Endothelial cell of umbilical vein (primary cell): ENCODE data around the gene PCDHGB2. TPM values are rescaled to one million over a fixed set of nuclear protein-coding genes. Genes with fewer than 3 reads are reported as not detected.

Source experiments
- BruUV-seq: library from RNA; stranded (reverse); fragments of 400-500 nt; replicated peaks from 2 replicates; lab custom pipeline; 2021; lab: Mats Ljungman, UMichigan
- CTCF ChIA-PET: fragments of 300-600, 350-600 bp; sonication (Branson Sonifier 250); formaldehyde crosslinking; loops from one replicate; lab custom pipeline; 2021; ENCODE audit warnings: antibody characterized with exemption, inconsistent platforms; lab: Charles Lee
- POLR2A ChIA-PET: fragments of 300-600, 350-600 bp; sonication (Branson Sonifier 250); formaldehyde crosslinking; loops from one replicate; lab custom pipeline; 2021; ENCODE audit warnings: antibody characterized with exemption, inconsistent platforms; lab: Charles Lee
- DNase-seq: peaks from one replicate; pipeline ENCODE4 v3.0.0-alpha.2; 2011; ENCODE audit warnings: low read depth, low spot score
- FAIRE-seq: peaks from 2 replicates; lab custom pipeline; 2011; peaks lifted over from hg19 to GRCh38; lab: Jason Lieb, UNC
- H2AFZ ChIP-seq: 2 replicates; pipeline ENCODE4 v1.6.0; 2012; ENCODE audit warnings: low read depth, low read length, control low read depth, inconsistent platforms
- H3K27ac ChIP-seq: 2 replicates; pipeline ENCODE4 v1.5.1; 2011; ENCODE audit warnings: low read depth, mild to moderate bottlenecking, control low read depth, low read length, moderate library complexity; ENCODE audit not compliant: insufficient read depth
- H3K27me3 ChIP-seq, 2 experiments: 2 replicates each; pipeline versions ENCODE4 v1.6.0 to v1.6.1; 2011; ENCODE audit warnings: low read length in 2 of 2, mixed read lengths in 1 of 2; ENCODE audit not compliant: control insufficient read depth in 2 of 2, insufficient read depth in 2 of 2
- H3K36me3 ChIP-seq, 2 experiments: 2 replicates in 1 of 2; 3 replicates in 1 of 2; pipeline ENCODE4 v1.5.1; 2011; ENCODE audit warnings: low read length in 2 of 2, mild to moderate bottlenecking in 1 of 2, moderate library complexity in 1 of 2; ENCODE audit not compliant: control insufficient read depth in 2 of 2, insufficient read depth in 2 of 2; ENCODE audit errors: extremely low read depth in 1 of 2
- H3K4me1 ChIP-seq: 3 replicates; pipeline ENCODE4 v1.5.1; 2011; ENCODE audit warnings: mild to moderate bottlenecking, low read length; ENCODE audit not compliant: control insufficient read depth, insufficient read depth; ENCODE audit errors: extremely low read depth
- H3K4me2 ChIP-seq: 2 replicates; pipeline ENCODE4 v1.6.1; 2011; ENCODE audit warnings: low read length, control low read depth, mixed read lengths; ENCODE audit not compliant: insufficient read depth
- H3K4me3 ChIP-seq, 3 experiments: fragments of 200-600 bp in 1 of 3; sonication (generic), shearing (Covaris generic) in 1 of 3; replicated peaks in 1 of 3; 2 replicates each; pipeline ENCODE4 v1.5.1; 2011 to 2016; ENCODE audit warnings: control low read depth in 3 of 3, low read length in 3 of 3, mild to moderate bottlenecking in 2 of 3, inconsistent platforms in 1 of 3, low read depth in 1 of 3, moderate library complexity in 1 of 3; ENCODE audit not compliant: insufficient read depth in 1 of 3
- H3K79me2 ChIP-seq: 2 replicates; pipeline ENCODE4 v1.6.0; 2012; ENCODE audit warnings: low read length, inconsistent platforms; ENCODE audit not compliant: control insufficient read depth, insufficient read depth
- H3K9ac ChIP-seq: replicated peaks from 2 replicates; pipeline ENCODE3; 2011; ENCODE audit warnings: low read length, control low read depth; ENCODE audit not compliant: insufficient read depth; ENCODE audit errors: extremely low read depth
- H3K9me1 ChIP-seq: replicated peaks from 3 replicates; pipeline ENCODE4 v1.6.0; 2011; ENCODE audit warnings: mild to moderate bottlenecking, low read length; ENCODE audit not compliant: control insufficient read depth, insufficient read depth; ENCODE audit errors: extremely low read depth
- H3K9me3 ChIP-seq: replicated peaks from 2 replicates; pipeline ENCODE4 v1.5.1; 2012; ENCODE audit warnings: low read length, inconsistent platforms; ENCODE audit not compliant: control insufficient read depth, insufficient read depth
- H4K20me1 ChIP-seq: replicated peaks from 2 replicates; pipeline ENCODE3; 2011; ENCODE audit warnings: mild to moderate bottlenecking, low read length; ENCODE audit not compliant: control insufficient read depth, insufficient read depth; ENCODE audit errors: extremely low read depth
- EZH2 ChIP-seq: IDR thresholded peaks from 2 replicates; pipeline ENCODE4 v1.6.1; 2012; ENCODE audit warnings: borderline replicate concordance, low read depth, mild to moderate bottlenecking, moderate library complexity, low read length, inconsistent platforms; ENCODE audit not compliant: severe bottlenecking
- FOS ChIP-seq: IDR thresholded peaks from 2 replicates; pipeline ENCODE4 v1.6.1; 2011; ENCODE audit warnings: mild to moderate bottlenecking, low read length, moderate library complexity, borderline replicate concordance; ENCODE audit not compliant: insufficient read depth
- GATA2 ChIP-seq: IDR thresholded peaks from 2 replicates; pipeline ENCODE4 v1.7.0; 2011; ENCODE audit warnings: low read depth, mild to moderate bottlenecking, moderate library complexity, mixed read lengths, low read length; ENCODE audit not compliant: insufficient read length, insufficient read depth
- JUN ChIP-seq: IDR thresholded peaks from 2 replicates; pipeline ENCODE4 v1.6.1; 2011; ENCODE audit warnings: borderline replicate concordance, low read depth; ENCODE audit not compliant: insufficient read length, insufficient read depth
- MYC ChIP-seq: IDR thresholded peaks from one replicate; pipeline ENCODE4 v1.6.1; 2011; ENCODE audit warnings: mild to moderate bottlenecking, low read depth, low read length
- POLR2A ChIP-seq: IDR thresholded peaks from 2 replicates; pipeline ENCODE4 v1.6.1; 2012; ENCODE audit warnings: low read depth, mild to moderate bottlenecking, control low read depth, low read length
- POLR2AphosphoS5 ChIP-seq: IDR thresholded peaks from 2 replicates; pipeline ENCODE4 v1.6.1; 2012; ENCODE audit warnings: low read depth, mild to moderate bottlenecking, control low read depth, low read length, moderate library complexity; ENCODE audit not compliant: insufficient read depth
- dilution Hi-C: fragments of 300-500 bp; cut with MboI; formaldehyde crosslinking; loops from one replicate; pipeline ENCODE4 v1.15.0; 2019; ENCODE audit warnings: low sequenced_read_pairs; ENCODE audit not compliant: extremely low pct_ligation_motif_present
- intact Hi-C: fragments of 100-400 bp; cut with micrococcal nuclease; formaldehyde crosslinking; loops from one replicate; pipeline ENCODE4 v1.10.0; 2022
- polyA plus RNA-seq, 4 experiments: library from polyadenylated mRNA; depleted of rRNA in 3 of 4; stranded (reverse) in 3 of 4; unstranded in 1 of 4; fragments of >200 nt; gene quantifications; 2 replicates each; pipeline versions ENCODE4 v1.2.1 to v1.2.3, GENCODE V29; 2011 to 2012; ENCODE audit warnings: missing spikeins in 1 of 4
- total RNA-seq: library from RNA; stranded (reverse); gene quantifications from 2 replicates; pipeline ENCODE4 v1.2.3, GENCODE V29; 2021
- TF ChIP-seq, protein P1 (sequence below): IDR thresholded peaks from 2 replicates; pipeline ENCODE4 v1.6.1; 2011; ENCODE audit not compliant: insufficient read depth, insufficient read length
- TF ChIP-seq, protein P2 (sequence below), 2 donors: IDR thresholded peaks; 1 replicate in 1 of 2; 2 replicates in 1 of 2; pipeline ENCODE4 v1.5.1; 2011; ENCODE audit warnings: low read length in 2 of 2, mild to moderate bottlenecking in 2 of 2, moderate library complexity in 2 of 2, control low read depth in 1 of 2, inconsistent platforms in 1 of 2, low read depth in 1 of 2; ENCODE audit not compliant: insufficient read depth in 1 of 2; ENCODE audit errors: extremely low read depth in 1 of 2

Gene PCDHGB2
- total and polyA plus RNA-seq, 2 donors (not counting 3 experiments of a cell fraction or from before 2014, with no cell fraction given), result 1.1 to 2.9 TPM

DNA sequence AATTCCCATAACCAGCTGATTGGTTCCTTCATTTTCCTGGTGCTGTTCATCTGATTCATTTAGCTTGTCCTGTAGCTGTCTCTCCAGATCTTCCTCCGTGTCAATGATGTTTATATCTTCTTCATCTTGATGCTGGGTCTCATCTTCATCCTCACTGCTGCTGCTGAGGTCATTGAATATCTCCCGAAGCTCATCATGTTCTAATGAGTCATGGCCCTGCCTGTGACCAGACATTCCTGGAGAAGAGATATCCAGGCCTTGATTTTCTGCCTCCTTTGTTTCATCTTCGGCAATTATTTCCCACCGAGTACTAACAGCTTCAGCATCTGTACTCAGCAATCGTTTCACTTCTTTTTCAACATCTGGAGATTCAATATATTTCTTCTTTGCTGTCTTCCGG lies 40.6 kb upstream of the PCDHGB2 start:
- Histone ChIP-seq H3K27ac (no peak overlapping the region), H4K20me1 (peaks cover 9% of the 10 kb centered on the region), H3K9me3 (peaks cover 15% of the 10 kb centered on the region), H3K36me3 (peaks cover 0 to 11% of the 10 kb centered on the region in 2 experiments), H3K4me1 (no peaks in the 10 kb centered on the region), H2AFZ (no peak overlapping the region), H3K4me2 (peak overlapping the region; percentile 60), H3K4me3 (no peak overlapping the region), H3K9me1 (no peaks in the 10 kb centered on the region), H3K79me2 (peaks cover 24% of the 10 kb centered on the region), H3K9ac (no peak overlapping the region), H3K27me3 (no peaks in the 10 kb centered on the region)
- TF ChIP-seq JUN (no peak), MYC (no peak), FOS (no peak), POLR2AphosphoS5 (no peak), POLR2A (no peak), GATA2 (no peak), EZH2 (no peak)
- TF ChIP-seq, protein P1, sequence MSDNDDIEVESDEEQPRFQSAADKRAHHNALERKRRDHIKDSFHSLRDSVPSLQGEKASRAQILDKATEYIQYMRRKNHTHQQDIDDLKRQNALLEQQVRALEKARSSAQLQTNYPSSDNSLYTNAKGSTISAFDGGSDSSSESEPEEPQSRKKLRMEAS, result no peak
- TF ChIP-seq, protein P2, sequence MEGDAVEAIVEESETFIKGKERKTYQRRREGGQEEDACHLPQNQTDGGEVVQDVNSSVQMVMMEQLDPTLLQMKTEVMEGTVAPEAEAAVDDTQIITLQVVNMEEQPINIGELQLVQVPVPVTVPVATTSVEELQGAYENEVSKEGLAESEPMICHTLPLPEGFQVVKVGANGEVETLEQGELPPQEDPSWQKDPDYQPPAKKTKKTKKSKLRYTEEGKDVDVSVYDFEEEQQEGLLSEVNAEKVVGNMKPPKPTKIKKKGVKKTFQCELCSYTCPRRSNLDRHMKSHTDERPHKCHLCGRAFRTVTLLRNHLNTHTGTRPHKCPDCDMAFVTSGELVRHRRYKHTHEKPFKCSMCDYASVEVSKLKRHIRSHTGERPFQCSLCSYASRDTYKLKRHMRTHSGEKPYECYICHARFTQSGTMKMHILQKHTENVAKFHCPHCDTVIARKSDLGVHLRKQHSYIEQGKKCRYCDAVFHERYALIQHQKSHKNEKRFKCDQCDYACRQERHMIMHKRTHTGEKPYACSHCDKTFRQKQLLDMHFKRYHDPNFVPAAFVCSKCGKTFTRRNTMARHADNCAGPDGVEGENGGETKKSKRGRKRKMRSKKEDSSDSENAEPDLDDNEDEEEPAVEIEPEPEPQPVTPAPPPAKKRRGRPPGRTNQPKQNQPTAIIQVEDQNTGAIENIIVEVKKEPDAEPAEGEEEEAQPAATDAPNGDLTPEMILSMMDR (IDR thresholded peaks at IDR 0.05; ENCODE audit: extremely low read depth in 1 of 2, insufficient read depth in 1 of 2, low read depth in 1 of 2, low read length in 2 of 2), result no peak
- ChIA-PET CTCF (interaction anchor here (0.7 to 2.4 kb wide), 5 partner anchors 10 to 245 kb away, joined by 3 to 12 read pairs (median 3); partner anchors contain the start of genes PCDHB14, PCDHB15 and PCDHGA12), POLR2A (no interaction called here)
- dilution Hi-C loops (no loop called here), intact Hi-C loops (no loop called here)
- BruUV-seq, result no TSS peak
- no peak for FAIRE-seq
- DNase-seq, result no peak
